ENCODE data around the gene NEDD4L. TPM values are rescaled to one million over a fixed set of nuclear protein-coding genes. Genes with fewer than 3 reads are reported as not detected.
A peak's percentile ranks its signal among the peaks of the same experiment; 100 is the strongest.

Gene NEDD4L
- total RNA-seq, 1 experiment from 2014 or later: 57.4 TPM

DNA sequence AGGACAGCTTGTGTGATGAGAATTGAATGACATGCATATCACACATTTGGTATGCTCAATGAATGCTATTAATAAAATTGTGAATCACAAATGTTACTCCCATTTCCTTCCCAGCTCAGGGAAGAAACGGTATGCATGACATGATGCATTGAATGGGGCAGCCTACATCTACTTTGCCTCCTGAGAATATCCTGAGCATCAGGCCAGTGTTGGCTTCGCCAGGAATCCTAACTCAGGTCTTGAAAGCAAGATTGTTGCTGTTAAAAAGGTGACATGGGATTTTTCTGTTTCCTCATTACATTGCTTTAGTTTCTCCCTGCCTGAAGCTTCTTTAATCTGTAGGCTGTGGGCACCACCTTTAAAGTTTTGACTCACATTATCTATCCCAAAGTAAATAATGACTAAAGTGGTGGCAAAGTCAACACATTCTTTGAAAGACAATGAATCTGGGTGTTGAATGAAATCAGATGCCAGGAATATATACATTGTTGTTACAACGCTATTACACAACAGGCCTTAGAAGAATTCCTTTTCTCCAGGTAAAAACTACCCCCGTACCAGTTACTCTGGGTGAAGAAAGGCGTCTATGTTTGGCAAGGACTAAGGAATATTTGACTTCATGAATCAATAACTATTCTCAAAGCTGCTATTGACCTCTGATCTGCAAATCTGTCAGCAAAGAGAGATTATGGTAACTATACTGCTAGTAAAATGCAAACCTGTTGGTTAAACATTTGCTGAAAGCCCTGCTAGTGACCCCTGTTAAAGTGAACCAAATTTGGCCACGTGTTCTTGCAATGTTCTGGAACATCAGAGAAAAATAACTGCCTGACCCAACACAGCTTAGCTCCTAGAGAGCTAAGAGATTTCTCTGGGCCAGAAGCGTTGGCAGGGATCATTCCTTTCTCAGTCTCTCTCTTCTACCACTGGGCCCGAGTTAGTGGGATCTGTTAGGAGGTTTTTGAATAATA, 30.5 kb upstream of the NEDD4L start:
- CTCF ChIA-PET: interaction anchor here (0.7 kb wide), 1 partner anchor 382 kb away, joined by 3 read pairs; no protein-coding TSS in a partner anchor
- TF ChIP-seq, protein P1, sequence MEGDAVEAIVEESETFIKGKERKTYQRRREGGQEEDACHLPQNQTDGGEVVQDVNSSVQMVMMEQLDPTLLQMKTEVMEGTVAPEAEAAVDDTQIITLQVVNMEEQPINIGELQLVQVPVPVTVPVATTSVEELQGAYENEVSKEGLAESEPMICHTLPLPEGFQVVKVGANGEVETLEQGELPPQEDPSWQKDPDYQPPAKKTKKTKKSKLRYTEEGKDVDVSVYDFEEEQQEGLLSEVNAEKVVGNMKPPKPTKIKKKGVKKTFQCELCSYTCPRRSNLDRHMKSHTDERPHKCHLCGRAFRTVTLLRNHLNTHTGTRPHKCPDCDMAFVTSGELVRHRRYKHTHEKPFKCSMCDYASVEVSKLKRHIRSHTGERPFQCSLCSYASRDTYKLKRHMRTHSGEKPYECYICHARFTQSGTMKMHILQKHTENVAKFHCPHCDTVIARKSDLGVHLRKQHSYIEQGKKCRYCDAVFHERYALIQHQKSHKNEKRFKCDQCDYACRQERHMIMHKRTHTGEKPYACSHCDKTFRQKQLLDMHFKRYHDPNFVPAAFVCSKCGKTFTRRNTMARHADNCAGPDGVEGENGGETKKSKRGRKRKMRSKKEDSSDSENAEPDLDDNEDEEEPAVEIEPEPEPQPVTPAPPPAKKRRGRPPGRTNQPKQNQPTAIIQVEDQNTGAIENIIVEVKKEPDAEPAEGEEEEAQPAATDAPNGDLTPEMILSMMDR (conservative IDR thresholded peaks at IDR 0.05): no peak
- no peak for TF ChIP-seq EZH2 (IDR thresholded peaks at IDR 0.05; ENCODE audit: low read depth)
- no TSS peak for BruUV-seq (replicated peaks)
- Histone ChIP-seq H3K4me2 (peak overlapping the region; percentile 56), H3K4me3 (no peak overlapping the region), H2AFZ (no peak overlapping the region), H3K9me2 (ENCODE audit: insufficient read depth) (peaks cover 4% of the 10 kb centered on the region; the same call in 1 of the 2 replicates), H3K27me3 (ENCODE audit: insufficient read depth, low read depth) (no peaks in the 10 kb centered on the region), H3F3A (ENCODE audit: insufficient read depth, low read depth) (peaks cover 27% of the 10 kb centered on the region), H3K9me3 (ENCODE audit: insufficient read depth, low read depth) (0 out of 2 replicates have a peak, but pooled peaks cover 3% of the 10 kb centered on the region), H3K27ac (peak overlapping the region; percentile 62), H4K20me1 (ENCODE audit: insufficient read depth) (no peaks in the 10 kb centered on the region), H3K4me1 (replicated peaks; ENCODE audit: insufficient read depth) (peaks cover 33% of the 10 kb centered on the region), H3K79me2 (ENCODE audit: low read depth) (no peaks in the 10 kb centered on the region), H3K36me3 (ENCODE audit: low read depth) (no peaks in the 10 kb centered on the region)
- intact Hi-C loops (cut with micrococcal nuclease; ENCODE audit: unreplicated experiment): no loop called here
- POLR2A ChIA-PET (ENCODE audit: unreplicated experiment): interaction anchor here (0.6 kb wide), 1 partner anchor 111 kb away, joined by 8 read pairs; no protein-coding TSS in a partner anchor
- peak; percentile 27 to 97 for DNase-seq

DNA sequence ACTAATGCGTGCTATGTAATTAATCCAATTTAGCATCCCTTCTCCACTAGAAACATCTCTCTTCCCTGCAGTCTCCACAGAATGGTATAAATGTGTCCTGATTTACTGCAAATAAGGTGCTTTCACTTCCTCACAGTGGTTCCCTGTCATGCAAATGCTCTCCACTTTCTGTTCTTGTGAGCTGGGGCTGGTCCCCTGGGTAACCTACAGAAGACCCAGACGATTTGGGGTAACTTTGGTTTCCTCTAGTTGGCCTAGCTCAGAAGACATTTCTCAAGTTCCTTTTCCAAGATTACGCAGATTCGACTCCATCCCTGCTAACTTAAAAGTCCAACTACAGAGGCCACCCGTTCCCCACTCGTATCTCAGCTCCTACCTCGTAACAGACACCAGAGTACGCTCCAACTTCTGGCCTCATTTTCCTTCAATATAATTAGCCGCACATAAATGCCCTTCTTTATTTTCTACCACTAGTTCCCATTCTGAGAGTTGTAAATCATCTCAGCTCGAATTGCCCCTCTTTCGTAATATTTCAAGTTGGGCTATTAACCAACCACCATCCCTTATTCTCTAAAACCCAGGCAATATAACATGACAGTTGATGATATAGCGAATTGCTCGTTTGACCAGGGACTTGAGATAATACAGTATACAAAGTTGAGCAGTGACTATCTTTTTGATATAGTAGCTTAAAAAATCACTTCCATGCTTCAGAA, 28.8 kb upstream of the NEDD4L start:
- Histone ChIP-seq H3K4me2 (no peak overlapping the region), H3K9me3 (ENCODE audit: insufficient read depth, low read depth) (0 out of 2 replicates have a peak, but pooled peaks cover 3% of the 10 kb centered on the region), H3K4me3 (no peak overlapping the region), H3F3A (ENCODE audit: insufficient read depth, low read depth) (peaks cover 27% of the 10 kb centered on the region), H4K20me1 (ENCODE audit: insufficient read depth) (no peaks in the 10 kb centered on the region), H3K27ac (no peak overlapping the region), H3K79me2 (ENCODE audit: low read depth) (no peaks in the 10 kb centered on the region), H3K27me3 (ENCODE audit: insufficient read depth, low read depth) (no peaks in the 10 kb centered on the region), H3K9me2 (ENCODE audit: insufficient read depth) (peaks cover 4% of the 10 kb centered on the region; the same call in 1 of the 2 replicates), H2AFZ (no peak overlapping the region), H3K36me3 (ENCODE audit: low read depth) (no peaks in the 10 kb centered on the region), H3K4me1 (replicated peaks; ENCODE audit: insufficient read depth) (peaks cover 33% of the 10 kb centered on the region)
- intact Hi-C loops (cut with micrococcal nuclease; ENCODE audit: unreplicated experiment): no loop called here
- ChIA-PET CTCF (no interaction called here), POLR2A (ENCODE audit: unreplicated experiment) (no interaction called here)
- no peak for TF ChIP-seq EZH2 (IDR thresholded peaks at IDR 0.05; ENCODE audit: low read depth)
- TF ChIP-seq, protein P1 (conservative IDR thresholded peaks at IDR 0.05): no peak
- no TSS peak for BruUV-seq (replicated peaks)
- no peak for DNase-seq

DNA sequence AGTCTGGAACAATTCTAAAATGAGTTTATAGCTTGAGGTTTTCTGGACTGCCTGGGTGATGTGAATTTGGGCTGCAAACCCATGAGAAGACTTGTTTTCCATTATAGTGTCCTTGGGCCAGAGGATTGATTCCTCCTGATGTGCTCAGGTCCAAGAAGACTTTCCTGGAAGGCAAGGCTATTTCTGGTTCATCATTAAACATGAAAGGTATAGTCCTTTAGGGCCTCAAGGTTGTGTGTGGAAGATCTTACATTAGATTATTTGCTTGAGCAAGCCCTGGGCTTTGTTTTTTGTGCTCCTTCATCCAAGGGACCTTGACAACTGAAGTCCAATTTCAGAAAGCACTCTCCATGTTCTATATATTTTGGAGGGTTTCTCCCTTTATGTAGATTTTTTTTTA, 26.8 kb upstream of the NEDD4L start:
- POLR2A ChIA-PET (ENCODE audit: unreplicated experiment): no interaction called here

More for the DNA sequence above, 26.8 kb upstream of the NEDD4L start:
- CTCF ChIA-PET: no interaction called here
- H3K9me3 ChIP-seq (ENCODE audit: insufficient read depth, low read depth): 0 out of 2 replicates have a peak, but pooled peaks cover 3% of the 10 kb centered on the region
- no peak overlapping the region for H3K27ac ChIP-seq
- H4K20me1 ChIP-seq (ENCODE audit: insufficient read depth): no peaks in the 10 kb centered on the region
- no peaks in the 10 kb centered on the region for H3K36me3 ChIP-seq (ENCODE audit: low read depth)
- peaks cover 26% of the 10 kb centered on the region for H3K4me1 ChIP-seq (replicated peaks; ENCODE audit: insufficient read depth)
- H3K27me3 ChIP-seq (ENCODE audit: insufficient read depth, low read depth): no peaks in the 10 kb centered on the region
- no peaks in the 10 kb centered on the region for H3K79me2 ChIP-seq (ENCODE audit: low read depth)
- no peak overlapping the region for H3K4me2 ChIP-seq
- intact Hi-C loops (cut with micrococcal nuclease; ENCODE audit: unreplicated experiment): no loop called here
- DNase-seq: no peak
- H3F3A ChIP-seq (ENCODE audit: insufficient read depth, low read depth): peaks cover 18% of the 10 kb centered on the region
- H3K4me3 ChIP-seq: no peak overlapping the region
- no TSS peak for BruUV-seq (replicated peaks)
- no peak for TF ChIP-seq EZH2 (IDR thresholded peaks at IDR 0.05; ENCODE audit: low read depth)
- TF ChIP-seq, protein P1 (conservative IDR thresholded peaks at IDR 0.05): no peak
- no peak overlapping the region for H2AFZ ChIP-seq
- no peaks in the 10 kb centered on the region for H3K9me2 ChIP-seq (ENCODE audit: insufficient read depth)

Measured in PC-9 (cell line).